Measurements from ENCODE around the gene LBX2.
"Not testable (repeated sequence)": the region's sequence is repeated elsewhere in the genome, so short reads cannot be mapped to it uniquely, and the experiment has no call there.

The LBX2 gene

DNA sequence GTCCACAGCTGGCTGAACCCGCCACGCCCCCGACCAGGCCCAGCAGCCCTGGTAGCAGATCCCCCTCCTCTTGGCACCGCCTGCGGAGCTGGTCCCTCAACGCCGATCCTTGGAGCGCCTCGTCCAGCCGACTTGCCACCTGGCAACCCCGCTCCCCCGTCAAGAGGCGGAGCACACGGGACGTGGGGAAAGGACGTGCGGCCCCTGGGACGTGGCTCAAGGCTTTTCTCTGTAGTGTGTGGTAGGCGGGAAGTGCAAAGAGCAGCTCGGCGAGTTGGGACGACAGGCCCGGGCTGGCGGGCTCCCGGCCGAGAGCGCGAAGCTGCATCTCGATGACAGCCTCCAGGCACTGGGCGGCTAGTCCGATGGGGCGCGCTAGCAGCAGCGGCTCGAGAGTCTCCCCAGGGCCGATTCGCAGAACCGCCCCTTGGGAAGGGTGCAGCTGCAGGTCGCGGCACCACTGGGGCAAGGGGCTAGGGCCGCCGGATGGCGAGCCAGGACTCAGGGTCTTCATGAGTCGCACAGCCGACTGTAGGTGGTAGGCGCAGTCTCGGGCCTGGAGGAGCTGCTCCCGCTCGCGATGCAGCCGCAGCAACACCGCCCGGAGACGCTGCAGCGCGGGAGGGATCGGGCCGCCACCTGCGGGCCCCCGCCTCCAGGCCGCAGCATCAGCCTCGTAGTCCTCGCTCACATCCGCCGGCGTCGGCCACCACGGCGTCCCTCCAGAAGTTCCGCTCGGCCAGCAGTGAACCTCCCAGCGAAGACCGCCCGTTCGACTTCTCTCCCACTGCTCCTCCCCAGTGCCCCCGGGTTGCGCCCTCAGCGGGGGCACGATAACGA is 17.2 kb downstream of the LBX2 start:
- peak; percentile 84 for DNase-seq

DNA sequence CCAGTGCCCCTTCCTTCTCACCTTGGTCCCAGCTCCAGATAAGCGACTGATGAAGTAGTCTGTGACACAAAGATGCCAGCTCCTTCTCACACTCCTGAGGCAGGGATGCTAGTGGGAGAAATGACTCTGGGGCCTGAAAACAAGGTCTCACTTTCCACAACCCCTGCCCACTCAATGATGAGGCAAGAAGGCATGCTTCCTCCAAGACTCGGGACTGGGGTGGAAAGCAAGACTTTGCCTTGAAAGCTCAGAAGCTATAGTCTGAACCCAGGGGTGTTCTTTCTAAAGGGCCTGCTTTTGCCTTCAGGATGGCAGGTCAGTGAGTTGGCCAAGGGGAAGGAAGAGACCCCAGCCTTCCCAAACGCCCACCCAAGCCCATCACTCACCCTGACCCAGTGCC is 18.0 kb downstream of the LBX2 start:
- no peak for DNase-seq

DNA sequence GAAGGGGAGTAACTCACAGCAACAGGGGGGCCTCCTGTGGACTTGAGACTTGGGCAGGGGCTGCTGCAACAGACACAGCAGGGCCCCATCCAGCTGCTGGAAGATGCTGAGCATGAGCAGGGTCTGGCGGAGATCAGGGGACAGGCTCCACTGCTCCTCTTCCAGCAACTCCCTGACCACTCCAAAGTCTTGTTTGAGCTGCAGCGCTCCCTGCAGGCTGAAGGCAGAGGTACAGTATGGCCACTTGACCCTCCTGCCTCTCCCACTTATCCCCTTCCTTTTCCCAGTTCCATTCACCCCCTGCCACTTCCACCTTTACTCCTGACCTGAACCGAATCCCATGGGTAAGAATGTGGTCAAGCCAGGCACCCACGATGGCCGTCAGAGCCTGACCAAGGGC is 24.5 kb downstream of the LBX2 start:
- no peak for DNase-seq

DNA sequence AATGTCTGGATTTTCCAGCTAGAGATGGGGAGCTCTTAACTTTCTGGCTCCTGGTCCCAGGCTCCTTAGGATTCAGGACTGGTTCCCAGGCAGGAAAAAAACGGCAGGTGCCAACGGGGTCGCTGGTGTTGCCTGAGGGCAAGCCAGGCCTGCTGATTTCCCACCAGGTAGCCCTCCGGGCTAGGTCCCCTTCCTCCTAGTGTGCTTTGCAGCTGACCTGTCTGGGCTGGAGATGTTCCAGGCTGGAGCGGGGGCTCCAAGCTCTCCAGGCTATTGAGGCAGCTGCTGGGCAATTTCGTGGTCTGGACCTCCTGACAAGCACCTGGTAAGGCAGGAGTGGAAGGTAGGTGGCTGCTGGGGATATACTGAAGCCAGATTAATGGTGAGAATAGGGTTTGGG is 24.9 kb downstream of the LBX2 start:
- no peak for DNase-seq

DNA sequence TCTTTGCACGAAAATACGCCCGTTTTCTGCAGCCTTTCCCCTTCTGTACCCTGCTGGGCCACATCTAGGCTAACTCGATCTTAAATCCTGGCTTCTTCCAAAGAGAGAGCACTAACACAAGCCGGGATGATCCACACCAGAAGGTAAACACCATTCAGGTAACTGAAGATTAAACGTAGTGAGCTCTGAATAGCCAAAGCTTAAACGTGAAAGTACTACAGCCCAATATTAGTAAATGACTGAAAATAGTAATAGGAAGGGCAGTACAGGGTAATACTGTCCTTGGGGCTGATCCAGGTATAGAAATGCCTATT is 26.5 kb downstream of the LBX2 start:
- no peak for DNase-seq

DNA sequence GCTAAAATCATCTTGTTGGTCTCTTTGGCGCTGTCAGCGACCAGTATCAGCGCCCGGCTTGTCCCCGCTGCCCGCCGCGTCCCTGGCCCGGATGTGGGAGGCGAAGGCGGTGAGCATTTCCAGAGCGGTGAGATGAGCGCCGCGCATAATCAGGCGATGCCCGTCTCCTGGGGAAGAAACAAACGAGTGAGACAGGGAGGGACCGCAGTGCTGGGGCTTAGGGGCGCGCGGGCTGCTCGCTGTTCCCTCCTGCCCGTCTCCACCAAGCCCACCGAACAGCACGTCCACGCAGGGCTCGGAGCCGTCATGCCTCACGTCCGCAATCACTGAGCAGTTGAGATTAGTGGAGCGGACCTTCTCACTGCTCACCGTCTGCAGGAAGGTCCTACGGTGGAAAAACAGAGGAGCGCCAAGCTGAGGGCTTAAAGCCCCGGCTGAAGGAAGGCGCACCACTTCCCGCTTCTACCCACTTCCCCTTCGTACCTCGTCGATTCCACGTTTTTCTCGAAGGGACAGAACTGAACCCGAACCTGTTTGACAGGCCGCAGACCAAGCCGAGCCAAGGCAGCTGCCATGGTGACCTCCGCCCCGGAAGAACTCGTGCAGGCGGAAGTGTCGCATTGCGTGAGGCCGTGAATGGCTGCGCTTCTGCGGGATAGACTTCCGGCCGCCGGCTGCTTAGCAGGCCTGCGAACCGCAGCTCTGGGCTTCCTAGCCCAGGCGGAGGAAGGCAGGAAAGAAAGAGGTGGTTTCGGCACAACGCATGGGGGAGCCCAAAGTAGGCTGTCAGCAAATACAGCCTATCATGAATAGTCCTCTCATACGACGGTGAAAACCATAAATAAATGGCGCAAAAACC is 27.1 kb downstream of the LBX2 start, which contains the start of gene MRPL53:
Gene MRPL53 (minus strand): TSS at position 595 of the 859 bp plus-strand sequence. CDS start 20 bp downstream, at position 575.
- DNase-seq: peak; percentile 98

DNA sequence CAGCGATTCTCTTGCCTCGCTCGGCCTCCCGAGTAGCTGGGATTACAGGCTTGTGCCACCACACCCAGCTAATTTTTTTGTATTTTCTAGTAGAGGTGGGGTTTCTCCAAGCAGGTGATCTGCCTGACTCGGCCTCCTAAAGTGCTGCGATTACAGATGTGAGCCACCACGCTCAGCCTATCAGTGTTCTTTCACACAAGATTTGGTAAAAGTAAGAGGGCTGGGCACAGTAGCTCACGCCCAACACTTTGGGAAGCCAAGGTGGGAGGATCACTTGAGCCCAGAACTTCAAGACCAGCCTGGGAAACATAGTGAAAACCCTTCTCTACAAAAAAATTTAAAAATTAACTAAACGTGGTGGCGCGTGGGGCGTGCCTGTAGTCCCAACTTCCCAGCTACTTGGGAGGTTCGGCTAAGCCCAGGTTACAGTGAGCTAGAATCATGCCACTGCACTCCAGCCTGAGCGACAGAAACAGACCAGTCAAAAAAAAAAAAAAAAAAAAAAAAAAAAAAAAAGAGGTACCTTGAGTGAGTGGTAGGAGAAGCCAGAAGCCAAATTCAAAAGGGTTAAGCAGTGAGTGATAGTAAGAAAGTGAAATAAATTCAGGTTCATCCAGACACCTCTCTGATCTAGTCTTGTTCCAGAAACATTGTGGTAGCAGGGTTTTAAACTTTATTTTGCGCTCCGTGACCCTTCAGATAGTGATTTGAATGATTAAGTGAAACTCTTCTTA is 27.9 kb downstream of the LBX2 start:
- no peak for DNase-seq

DNA sequence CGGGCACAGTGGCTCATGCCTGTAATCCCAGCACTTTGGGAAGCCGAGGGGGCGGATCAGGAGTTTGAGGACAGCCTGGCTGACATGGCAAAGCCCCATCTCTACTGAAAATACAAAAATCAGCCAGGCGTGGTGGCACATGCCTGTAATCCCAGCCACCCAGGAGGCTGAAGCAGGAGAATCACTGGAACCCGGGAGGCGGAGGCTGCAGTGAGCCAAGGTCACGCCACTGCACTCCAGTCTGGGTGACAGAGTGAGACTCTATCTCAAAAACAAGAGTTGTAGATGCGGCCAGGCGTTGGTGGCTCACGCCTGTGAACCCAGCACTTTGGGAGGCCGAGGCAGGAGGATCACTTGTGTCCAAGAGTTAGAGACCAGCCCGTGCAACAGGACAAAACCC is 28.7 kb downstream of the LBX2 start:
- DNase-seq: not testable (repeated sequence)

DNA sequence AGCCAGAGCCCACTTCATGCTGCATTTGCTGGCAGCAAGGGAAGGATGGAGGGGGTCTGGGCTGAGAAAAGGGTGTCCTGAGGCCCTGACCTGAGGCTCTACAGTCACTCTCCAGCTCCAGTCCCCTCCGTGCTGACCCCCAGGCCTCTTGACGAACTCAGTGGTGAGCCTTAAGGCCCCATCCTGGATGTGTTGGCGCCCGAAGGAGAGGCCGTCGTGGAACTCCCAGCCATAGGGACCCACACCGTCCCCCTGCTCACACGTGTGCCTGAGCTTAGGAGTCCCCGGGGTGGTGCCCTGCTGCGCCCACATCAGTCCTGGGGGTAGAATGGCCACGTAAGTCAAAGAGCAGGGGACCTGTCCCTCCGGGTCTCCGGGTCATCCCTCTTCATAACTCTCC is 35.0 kb downstream of the LBX2 start:
- DNase-seq: no peak

DNA sequence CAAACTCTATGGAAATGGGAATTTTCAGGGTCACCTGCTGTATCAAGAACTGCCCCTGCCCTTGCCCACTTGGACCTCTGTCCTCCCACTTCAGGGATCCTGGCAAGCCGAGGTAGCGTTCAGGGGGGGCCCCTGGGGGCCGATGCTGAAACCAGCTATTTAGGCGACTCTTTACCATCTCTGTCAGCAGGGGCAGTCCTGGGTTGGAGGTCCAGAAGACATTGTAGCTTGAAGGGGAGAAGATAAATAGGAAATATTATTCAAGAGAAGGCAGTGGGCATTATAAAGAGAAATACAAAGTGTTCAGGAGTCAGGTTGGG is 36.7 kb downstream of the LBX2 start:
- DNase-seq: no peak

DNA sequence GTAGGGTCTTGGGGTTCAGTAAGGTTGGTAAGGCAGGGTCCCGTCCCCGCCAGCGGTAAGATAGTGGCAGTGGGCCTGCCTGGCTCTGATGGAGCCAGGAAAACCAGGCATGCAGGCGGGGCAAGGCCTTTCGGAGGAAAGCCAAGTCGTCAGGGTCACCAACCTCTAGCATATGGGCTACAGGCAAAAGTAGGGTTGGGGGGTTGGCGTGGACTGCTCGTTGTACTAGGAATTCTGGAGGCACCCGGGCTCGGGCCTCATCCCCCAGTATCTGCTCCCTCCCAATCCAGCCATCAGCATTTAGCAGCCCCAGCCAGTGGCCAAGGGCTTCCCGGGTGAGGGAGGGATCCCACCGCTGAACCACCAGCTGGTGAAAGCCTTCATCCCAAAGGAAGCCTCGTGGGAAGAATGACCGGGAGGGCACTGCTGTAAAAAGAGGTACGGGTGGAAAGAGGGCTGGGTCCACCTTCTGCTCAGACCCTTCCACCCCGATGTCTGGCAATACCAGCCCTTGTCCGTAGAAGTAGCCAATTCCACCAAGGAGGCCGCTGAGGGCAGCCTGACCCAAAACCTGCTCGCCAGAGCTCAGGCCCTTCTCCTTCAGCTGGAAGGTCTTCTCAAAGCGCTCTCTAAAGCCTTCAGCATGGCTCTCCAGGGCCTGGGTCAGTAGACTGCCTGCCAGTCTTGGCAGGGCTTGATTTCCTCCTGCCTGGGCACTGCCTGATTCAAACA is 37.2 kb downstream of the LBX2 start:
- no peak for DNase-seq

DNA sequence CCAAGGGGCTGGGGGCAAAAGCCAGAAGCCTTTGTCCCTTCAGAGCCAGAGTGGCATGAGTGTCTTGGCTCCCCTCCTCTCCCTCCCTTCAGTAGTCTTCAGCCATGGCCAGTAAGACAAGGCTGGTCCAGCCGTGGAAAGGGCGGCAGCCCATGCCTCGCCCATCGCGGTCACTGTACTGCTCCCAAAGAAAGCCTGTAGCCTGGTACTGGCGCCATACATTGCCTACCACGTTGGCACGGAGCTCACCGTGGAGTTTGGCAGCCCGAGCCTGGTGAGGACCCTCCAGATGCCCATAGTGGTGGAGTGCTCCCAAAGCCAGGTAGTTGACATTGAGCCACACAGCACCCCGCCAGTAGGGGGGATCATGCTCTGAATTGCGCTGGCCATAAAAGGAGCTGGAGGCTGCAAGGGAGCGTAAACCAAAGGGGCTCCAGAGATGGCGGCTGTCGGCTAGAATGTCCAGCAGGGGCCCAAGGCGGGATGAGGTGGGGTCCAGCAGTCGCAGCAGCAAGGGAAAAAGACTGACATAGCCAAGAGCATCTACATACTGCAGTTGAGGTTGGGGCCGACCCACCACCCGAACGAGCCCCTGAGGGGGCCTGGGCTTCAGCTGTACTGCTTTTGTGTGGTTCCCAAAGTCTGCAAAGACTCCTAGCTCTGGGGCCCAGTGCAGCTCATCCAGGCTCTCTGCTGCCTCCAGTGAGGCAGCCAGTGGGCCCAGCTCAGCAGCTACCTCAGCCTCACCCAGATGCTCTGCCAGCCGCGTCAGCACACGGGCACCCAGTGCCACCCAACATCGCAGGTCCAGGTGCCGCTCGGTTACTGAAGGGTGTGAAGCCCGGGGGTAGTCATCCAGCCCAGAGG is 38.0 kb downstream of the LBX2 start:
- no peak for DNase-seq

DNA sequence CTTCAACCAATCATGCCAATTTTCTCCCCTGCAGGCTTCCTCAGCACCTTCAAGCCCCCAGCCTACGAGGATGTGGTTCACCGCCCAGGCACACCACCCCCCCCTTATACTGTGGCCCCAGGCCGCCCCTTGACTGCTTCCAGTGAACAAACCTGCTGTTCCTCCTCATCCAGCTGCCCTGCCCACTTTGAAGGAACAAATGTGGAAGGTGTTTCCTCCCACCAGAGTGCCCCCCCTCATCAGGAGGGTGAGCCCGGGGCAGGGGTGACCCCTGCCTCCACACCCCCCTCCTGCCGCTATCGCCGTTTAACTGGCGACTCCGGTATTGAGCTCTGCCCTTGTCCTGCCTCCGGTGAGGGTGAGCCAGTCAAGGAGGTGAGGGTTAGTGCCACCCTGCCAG is 39.2 kb downstream of the LBX2 start:
- DNase-seq: not testable (repeated sequence)

DNA sequence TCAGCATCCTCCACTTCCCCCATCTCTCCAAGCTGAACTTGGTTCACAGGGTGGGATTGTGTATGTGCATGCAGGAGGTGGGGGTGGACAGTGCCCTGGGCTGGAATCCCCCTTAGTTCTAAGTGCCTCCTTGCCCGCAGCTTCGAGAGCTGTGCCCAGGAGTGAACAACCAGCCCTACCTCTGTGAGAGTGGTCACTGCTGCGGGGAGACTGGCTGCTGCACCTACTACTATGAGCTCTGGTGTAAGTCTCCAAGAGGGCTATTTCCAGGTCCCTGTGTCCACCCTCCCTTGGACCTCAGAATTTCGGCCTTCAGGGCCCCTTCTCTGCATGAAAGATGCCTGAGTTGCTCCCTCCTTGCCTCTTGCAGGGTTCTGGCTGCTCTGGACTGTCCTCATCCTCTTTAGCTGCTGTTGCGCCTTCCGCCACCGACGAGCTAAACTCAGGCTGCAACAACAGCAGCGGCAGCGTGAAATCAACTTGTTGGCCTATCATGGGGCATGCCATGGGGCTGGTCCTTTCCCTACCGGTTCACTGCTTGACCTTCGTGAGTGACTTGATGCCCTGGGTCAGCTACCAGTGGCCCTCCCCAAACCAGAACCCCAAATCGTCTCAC is 39.8 kb downstream of the LBX2 start:
- DNase-seq: not testable (repeated sequence)

DNA sequence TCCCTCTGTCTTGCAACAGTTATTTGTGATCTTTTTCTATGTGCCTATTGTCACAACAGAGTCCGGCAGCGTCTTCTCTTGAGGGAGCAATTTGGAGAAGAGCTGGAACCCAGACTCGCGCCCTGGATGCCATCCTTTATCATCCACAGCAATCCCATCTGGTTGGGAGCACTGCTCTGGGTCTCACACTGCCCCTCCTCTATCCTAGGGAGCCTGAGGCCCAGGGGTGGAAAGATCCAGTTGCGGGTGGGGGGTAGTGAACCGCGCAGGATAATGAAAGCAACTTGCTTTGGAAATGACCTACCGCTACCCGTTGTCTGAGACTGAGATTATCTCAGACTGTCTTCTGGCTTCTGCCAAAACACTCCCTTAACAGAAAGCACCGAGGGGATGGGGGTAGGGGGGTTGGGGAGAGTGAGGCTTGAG is 40.5 kb downstream of the LBX2 start:
- DNase-seq: no peak

DNA sequence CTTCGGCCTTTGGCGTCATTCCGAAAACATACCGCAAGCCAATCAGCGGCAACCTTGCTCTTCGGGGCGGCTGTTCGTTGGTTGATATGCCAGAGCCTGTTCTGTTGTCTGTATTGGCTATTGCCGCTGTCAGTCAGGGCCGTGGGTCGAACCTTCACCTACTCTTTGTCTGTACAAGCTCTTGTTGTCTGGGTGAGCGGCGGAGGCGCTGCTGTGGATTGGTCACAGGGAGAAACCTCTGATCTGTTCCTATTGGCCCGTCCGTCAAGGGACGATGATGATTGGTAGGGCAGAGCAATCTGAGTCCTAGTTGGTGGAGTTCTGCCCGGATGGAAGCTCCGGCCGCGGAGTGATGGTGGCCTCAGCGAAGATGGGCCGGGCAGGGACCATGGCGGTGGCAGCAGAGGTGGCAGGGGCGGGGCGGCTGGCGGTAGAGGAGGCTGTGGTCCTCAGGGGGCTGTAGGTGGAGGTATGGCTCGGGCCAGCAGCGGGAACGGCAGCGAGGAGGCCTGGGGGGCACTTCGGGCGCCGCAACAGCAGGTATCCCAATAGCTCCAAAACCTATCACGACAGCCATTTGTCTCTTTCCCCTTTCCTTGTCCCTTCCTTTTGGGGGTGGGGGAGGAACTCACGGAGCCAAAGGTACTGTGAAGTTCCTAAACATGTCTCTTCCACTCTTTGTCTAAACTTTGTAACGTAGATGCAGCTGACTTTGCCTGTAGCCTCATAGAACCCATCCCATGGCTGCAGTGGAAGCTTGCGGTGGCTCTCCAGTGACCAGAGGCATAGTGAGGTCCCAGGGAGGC is 41.1 kb downstream of the LBX2 start, which contains the start of gene WBP1:
Gene WBP1 (plus strand): TSS at position 307 of the 806 bp plus-strand sequence. CDS start 165 bp downstream, at position 472.
- peak; percentile 99 for DNase-seq

DNA sequence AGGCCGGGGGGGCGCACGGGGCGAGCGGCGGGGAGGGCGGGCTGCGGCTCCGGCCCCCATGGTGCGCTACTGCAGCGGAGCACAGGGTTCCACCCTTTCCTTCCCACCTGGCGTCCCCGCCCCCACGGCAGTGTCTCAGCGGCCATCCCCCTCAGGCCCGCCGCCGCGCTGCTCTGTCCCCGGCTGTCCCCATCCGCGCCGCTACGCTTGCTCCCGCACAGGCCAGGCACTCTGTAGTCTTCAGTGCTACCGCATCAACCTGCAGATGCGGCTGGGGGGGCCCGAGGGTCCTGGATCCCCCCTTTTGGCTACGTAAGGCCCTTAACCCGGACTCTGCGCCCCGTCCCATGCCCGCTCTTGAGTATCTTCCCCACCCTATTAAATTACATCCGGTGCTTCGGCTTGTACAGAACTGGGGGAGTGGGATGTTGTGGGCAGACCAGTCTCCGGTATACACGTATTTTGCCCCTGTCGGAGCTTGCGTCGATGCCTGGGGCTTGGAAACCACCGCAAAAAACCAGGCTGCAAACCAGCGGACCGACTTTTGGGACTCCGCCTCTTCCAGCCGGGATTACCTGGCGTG is 41.8 kb downstream of the LBX2 start:
- peak; percentile 94 for DNase-seq

DNA sequence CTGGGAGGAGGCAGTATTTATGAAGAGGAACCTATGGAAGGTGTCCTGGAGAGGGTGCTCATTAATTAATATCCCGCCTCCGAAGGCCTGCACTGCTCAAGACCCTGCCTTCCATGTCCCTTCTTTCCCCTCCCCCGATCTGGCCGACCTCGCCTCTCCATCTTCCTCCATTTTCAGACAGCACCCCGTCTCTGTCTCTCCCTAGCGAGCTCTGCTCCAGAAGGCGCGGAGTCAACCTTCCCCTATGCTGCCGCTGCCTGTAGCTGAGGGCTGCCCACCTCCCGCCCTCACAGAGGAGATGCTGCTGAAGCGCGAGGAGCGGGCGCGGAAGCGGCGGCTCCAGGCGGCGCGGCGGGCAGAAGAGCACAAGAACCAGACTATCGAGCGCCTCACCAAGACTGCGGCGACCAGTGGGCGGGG is 42.3 kb downstream of the LBX2 start:
- DNase-seq: no peak

DNA sequence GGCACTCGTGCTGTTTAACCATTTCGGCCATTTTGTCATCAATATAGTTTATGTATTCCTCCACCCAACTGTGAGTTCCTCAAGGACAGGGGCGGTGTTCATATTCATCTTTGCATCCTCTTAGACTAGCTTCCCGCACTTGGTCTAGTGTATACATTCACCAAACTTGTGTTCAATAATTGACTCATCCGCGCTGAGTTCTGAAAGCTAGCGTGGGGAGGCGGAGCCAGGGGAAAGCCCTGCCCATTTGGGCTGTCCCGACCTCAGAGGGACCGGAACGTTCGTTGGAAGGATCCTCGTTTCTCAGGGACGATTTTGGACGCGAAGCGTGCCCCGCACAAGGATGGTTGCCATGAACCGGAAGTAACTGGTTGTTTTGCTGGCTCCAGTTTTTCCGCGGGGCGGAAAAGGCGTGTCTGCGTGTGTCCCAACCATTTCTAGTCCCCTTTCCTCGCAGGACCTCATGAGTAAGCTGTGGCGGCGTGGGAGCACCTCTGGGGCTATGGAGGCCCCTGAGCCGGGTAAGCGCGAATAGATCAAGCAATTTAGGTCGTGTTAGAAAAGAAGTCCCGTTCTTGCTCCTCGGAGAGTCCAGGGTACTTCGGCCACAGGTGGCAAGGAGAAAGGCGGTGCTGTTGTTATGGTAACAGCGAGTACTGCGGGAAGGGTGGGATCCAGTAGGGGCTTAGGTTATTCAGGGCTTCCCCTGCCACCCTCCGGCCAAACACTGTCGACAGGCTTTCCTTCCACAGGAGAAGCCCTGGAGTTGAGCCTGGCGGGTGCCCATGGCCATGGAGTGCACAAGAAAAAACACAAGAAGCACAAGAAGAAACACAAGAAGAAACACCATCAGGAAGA is 44.5 kb downstream of the LBX2 start, which contains the start of gene INO80B:
Gene INO80B (plus strand): TSS at position 434 of the 858 bp plus-strand sequence. CDS start 30 bp downstream, at position 464.
- peak; percentile 98 for DNase-seq

All from activated effector memory CD4-positive, alpha-beta T cell treated with anti-CD3 and anti-CD28 coated beads, Interleukin-2, amount 50 U/mL, for 16 hours (primary cell).